Activated T-cell treated with anti-CD3 and anti-CD28 coated beads, Interleukin-2, amount 50 U/mL, for 1 hour (primary cell): ENCODE data around the gene RHEX.

ENCODE experiments used
- DNase-seq: peaks from one replicate; pipeline ENCODE4 v3.0.0-alpha.2; 2020

The RHEX gene

GRCh38 chr1:206098242-206098919, 45.4 kb downstream of the RHEX start:
- DNase-seq = no peak

- no peak for DNase-seq
Measured at GRCh38 chr1:206100226-206100815, 47.3 kb downstream of the RHEX start.

- DNase-seq = no peak
Measured at GRCh38 chr1:206101351-206102045, 48.5 kb downstream of the RHEX start.

DNA sequence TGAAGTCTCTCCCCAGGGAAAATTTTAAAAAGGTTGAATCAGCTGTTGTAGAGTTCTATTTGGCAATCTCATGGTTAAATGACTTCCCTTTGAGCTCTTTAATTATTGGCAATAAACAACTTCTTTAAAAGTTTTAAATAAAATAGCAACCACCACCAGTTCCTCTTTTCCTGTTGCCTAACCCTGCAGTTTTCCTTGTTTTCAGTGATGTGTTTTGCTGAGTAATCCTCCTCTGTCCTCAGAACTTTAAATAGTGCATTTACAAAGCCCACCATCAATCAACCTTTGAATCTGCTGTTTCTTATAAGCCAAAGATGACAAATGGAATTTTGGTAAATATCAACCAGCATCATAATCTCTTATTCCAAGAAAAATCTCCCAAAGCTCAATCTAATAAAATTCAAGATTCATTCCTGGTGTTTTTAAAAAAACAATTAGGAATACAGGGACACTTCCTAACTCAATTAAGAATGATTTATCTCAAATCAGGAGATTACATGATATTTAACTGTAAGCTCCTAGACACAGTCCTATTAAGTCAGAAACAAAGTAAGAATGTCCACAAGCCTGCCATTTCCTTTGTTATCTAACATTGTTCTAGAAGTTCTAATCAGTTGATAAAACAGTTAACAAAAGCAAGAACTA, 49.4 kb downstream of the RHEX start:
- no peak for DNase-seq

- no peak for DNase-seq
Measured at GRCh38 chr1:206103979-206104378, 51.0 kb downstream of the RHEX start.

DNA sequence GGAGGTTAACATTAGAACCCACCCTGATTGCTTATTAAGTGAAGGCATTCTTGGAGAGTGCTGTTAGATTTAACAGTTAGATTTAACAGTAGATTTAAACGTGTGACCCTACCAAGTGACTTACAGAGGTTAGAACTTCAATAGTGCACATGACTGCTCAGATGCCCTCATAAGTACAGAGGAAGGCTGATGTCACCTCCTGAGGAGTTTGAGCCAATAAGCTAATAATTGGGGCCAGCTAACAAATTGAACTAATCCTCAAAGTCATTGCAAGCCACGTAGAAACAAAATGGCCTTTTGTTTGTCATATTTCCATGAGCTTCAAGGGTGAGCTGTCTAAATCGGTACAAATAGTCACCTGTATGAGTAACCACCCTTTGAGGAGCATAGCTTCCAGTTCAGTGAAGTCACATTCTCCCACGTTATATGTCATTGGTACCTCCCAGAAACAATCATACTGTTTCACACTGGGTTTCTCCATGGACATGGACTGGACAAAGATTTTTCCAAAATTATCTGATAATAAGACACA, 52.6 kb downstream of the RHEX start:
- no peak for DNase-seq

- DNase-seq = peak; percentile 75
Measured at GRCh38 chr1:206106328-206107167, 53.6 kb downstream of the RHEX start.

- no peak for DNase-seq
Measured at GRCh38 chr1:206107168-206107544, 54.2 kb downstream of the RHEX start.

DNA sequence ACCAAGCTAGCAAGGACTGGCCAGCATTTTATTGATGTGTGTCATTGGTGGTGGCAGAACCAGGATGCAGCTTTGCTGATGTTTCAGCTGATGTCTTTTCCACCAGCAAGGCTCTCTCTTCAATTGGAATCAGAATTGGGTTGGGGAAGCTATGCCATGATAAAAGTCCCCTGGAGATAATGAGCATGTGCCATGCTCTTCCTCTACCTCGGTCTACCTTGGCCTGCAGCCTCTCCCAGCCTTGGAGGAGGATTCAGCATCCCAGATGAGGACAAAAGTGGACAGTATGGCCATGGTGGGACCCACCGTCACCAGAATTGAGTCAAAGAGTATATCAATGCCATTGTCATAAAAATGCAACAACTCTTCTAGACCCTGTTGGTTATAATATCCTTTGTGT, 55.7 kb downstream of the RHEX start:
- DNase-seq = no peak

GRCh38 chr1:206109718-206110117, 56.7 kb downstream of the RHEX start:
- DNase-seq = no peak

GRCh38 chr1:206110161-206110560, 57.2 kb downstream of the RHEX start:
- no peak for DNase-seq

GRCh38 chr1:206110820-206111219, 57.8 kb downstream of the RHEX start:
- no peak for DNase-seq

DNA sequence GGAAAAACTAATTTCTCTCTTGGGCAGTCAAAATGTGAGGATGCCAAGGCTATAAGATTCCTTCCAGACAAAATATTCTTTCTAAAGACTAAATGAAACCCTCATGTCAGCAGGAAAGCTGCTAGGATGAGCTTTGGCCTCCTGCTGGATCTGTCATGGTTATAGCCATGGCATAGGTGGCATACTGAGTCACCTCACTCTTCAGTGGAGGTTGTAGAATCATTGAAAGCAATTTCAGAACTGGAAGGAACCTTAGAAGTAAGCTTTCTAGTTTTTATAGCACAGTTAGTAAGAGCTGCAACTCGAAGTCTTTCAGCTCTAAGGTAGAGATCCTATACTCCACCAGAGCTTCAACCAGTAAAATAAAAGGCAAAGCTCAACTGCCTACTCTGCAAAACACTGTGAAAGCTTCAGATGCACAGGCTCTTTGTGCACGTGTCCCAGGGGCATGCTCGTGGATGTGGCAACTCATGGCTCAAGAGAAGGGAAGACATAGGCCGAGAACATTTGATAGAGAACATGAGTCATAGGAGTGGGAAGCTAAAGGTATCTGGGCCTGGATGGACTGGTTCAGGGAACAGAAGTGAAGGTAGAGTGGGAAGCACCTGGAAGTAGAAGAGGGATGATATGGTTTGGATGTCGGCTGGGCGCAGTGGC, 58.4 kb downstream of the RHEX start:
- no peak for DNase-seq

DNA sequence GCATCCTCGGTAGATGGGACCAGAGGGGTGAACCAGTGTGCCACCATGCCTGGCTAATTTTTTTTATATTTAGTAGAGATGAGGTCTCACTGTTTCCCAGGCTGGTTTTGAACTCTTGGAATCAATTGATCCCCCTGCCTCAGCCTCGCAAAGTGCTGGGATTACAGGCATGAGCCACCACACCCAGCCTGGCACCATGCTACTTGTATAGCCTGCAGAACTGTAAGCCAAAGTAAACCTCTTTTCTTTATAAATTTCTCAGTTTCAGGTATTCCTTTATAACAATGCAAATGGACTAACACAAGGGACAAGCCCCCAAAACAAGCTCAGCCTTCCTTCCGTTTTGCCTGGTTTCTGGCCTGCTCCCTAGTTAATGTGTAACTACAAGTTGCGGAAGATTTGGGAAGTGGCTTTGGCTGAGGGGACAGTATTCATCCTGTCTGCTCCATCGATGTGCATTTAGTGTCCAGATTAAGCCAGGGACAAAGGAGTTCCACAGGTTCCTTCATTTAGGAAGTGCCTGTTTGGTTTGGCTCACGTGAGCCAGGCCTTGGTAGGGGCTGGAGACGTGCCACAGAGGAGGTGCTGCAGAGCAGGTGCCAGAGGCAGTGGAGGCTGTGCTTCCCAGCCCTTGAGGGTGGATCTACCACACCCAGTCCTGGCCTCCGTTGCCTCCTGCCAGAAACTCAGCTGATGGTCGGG, 59.8 kb downstream of the RHEX start:
- DNase-seq = no peak

- DNase-seq = no peak
Measured at GRCh38 chr1:206114692-206115640, 62.0 kb downstream of the RHEX start.

DNA sequence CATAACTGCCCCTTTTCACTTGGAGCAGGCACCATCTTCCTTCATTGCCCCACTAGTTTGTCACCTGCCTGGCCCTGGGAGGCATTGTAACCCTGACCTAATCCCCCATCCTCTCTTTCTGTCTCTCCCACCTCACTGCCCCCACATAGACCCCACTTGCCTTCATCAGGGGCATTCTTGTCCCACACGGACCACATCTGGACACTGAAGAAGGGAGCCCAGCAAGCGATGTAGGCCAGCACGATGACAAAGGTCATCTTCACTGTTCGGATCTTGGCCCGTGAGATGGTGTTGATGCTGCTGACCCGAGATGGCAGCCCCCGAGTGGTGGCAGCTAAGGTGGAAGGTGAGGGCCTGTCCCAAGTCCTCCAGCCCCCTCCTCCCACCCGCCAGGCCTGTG, 62.8 kb downstream of the RHEX start:
- DNase-seq = no peak

DNA sequence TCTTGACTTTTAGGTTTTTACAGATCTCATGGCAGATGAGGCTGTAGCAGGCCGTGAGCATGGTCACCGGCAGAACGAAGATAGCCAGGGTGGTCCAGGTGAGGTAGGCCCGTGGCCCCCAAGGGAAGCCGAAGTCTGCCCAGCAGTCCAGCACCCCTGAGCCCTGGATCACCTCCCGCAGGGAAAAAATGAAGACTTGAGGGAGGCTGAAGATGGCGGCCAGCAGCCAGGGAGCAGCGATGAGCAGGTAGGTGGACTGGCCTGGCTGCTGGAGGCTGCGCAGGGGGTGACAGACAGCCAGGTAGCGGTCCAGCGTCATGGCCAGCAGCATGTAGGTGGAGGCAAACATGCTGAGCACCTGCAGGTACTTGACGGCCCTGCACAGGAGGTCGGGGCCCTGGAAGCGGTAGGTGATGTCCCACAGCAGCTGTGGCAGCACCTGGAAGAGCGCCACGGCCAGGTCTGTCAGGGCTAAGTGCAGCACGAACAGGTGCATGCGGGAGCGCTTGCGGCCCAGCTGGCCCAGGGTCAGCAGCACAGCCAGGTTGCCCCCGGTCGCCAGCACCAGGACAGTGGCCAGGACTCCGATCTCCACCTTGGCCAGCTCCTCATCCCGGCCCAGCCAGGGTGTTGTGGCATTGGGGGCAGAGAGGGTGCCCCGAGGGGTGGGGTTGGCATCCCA, 63.4 kb downstream of the RHEX start:
- DNase-seq = no peak

GRCh38 chr1:206116873-206117150, 63.8 kb downstream of the RHEX start:
- no peak for DNase-seq

DNA sequence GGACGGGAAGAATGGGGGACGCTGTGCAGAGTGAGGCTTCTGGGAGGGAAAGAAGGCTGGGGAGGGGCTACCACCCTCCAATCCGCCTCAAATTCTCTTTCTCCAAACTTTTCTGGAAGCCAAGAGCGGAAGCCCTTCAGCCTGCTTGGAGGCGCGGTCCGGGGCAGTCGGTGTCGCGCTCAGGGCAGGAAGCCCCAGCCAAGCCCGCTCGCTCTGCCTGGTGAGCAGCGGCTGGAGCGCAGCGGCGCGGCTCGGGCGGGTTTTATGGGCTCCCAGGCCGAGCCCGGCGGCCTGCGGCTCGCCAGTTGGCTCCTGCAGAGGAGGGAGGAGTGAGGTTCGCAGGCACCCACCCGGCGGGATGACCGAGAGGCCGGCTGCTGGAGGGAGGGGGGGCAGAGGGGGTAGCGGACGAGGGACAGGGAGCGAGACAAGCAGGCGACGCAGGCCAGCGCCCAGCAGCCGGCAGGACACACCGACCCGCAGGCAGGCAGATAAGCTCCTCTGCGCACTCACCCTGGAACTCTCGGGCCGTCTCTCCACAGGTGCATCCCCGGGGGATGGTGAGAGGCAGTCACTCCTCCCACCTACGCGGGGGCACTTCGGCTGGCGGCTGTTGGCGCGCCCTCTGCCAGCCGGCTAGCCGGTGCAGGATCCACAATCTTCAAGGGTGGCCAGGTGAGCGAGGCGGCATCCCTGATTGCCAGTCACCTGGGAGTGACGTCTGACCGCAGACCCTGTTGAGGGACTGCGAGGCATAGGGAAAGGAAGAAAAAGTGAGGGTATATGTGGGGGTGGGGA, 64.4 kb downstream of the RHEX start, which contains the start of gene AVPR1B:
Gene AVPR1B (minus strand): TSS at position 238 of the 798 bp plus-strand sequence. CDS start 498 bp downstream, outside the sequence.
- DNase-seq = no peak
